ENCODE results near the gene RANBP3L.
A peak's percentile ranks its signal among the peaks of the same experiment; 100 is the strongest.

The RANBP3L gene

DNA sequence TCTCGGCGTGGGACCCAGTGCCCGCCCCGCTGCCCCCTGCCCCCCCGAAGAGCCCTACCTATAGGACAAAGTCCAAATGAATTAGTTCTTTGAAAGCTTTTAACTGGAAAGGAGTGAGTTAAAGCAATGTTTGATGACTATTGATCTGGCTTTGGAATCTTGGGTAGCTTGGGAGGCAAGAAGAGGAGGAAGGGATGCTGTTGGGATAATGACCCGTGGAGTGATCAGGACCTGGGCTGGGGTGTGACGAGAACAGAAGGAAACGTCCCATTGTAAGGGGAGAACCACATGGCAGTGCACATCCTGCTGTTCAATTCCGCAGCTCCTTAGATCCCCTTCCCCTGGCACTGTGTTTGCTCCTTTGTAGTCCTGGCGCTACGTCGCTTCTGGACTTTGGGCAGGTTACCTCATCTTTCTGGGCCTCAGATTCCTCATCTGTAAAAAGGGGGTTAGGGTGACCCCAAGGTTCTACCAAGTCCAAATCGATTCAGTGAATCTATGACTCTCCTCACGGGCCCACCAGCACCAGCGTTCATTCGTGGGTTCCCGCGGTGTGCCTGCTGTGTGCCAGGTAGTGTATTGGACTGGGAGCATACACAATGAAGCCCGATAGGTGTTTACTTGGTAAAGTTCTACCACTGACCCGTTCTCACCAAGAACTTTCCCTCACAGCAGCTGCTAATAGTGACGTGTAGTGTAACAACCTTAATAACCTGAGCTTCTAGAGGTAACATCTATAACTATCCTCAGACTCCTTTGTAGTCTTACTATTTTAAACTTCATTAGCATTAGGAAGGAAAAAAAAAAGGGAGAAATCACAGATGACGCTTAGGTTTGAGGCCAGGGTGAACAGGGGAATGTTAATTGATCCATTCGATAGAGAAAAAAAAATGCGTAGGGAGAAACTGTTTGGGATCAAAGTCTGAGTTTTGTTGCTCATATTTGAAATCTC, 58.9 kb downstream of the RANBP3L start:
- FAIRE-seq = no peak

DNA sequence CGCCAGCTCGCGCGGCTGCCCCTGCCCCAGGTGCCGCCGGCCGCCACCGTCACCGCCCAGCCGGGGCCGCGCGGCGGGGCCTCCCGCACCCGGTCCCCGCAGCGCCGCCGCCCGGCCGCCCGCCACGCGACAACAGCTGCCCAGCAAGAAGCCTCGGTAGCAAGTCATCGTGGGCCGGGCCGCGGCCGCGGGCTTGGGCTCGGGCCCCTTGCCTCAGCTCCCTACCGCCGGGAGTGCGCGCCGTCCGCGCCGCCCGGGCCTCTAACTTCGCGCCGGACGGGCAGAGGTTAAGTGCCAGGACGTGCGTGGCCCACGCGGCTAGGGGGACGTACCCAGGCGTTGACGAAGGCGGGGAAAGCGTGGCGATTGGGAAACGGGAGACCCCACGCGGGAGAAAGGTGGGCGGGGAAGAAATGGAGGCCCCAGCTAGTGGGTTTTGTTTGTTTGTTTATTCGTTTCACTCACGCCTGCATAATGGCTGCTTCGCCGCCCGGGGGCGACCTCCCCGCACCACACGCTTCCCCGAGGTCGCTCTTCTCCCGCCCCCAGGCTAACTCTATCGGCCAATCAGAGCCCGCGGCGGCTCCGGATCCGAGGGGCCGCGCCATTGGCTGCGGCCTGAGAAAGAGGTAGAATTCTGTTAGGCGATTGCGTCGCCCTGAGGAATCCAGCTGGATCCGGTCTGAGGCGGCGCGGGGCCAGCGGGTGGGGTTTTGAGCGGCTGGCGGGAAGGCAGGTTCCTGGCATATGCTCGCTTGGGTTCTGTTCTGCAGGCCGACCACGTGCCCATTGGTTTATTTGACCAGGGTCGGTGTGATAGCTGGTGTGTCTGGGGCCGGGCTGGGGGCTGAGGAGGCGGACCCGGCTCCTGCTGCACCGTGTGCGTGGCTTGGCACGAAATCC, 59.8 kb downstream of the RANBP3L start, which contains the start of gene NADK2:
Gene NADK2 (minus strand): TSS at position 295 of the 903 bp plus-strand sequence. CDS start 127 bp downstream, at position 168.
- FAIRE-seq = peak; percentile 93

DNA sequence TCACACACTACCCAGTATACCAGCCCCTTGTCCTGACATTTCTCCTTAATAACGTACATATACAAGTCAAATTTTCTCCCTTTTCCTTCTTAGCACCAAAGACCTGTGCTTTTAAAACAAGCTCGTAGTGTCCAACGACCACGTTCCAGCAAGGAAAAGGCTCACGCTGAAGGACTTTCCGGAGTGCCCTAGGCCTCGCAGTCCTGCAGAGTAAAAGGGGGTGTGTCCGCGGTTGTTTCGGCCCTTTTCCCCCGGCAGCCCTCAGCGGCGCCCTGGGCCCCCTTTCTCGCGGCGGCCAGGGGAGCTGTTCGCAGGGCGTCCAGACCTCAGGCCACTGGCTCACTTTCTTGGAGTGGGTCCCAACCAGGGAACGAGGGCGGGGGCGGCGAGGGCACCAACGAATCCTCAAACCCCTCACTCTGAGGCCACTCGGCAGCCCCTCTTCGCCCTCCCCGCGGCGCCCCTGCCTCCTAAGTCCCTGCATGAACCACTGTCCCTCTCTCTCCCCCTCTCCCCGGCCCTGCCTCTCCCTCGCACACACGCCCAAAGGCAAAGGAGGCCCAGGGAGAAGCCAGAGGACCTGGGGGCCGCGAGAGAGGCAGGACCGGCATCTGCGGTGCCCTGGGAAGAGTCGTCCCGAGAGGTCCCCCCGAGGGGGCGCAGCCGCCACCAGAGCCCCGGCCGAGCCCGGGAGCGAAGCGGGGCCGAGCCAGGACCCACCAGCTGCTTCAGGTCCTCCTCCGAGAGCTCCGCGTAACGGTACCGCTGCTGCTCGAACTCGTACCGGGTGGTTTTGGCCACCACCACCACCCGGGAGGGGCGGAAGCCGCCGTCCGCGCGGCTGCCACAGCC, 60.7 kb downstream of the RANBP3L start:
- no peak for FAIRE-seq

DNA sequence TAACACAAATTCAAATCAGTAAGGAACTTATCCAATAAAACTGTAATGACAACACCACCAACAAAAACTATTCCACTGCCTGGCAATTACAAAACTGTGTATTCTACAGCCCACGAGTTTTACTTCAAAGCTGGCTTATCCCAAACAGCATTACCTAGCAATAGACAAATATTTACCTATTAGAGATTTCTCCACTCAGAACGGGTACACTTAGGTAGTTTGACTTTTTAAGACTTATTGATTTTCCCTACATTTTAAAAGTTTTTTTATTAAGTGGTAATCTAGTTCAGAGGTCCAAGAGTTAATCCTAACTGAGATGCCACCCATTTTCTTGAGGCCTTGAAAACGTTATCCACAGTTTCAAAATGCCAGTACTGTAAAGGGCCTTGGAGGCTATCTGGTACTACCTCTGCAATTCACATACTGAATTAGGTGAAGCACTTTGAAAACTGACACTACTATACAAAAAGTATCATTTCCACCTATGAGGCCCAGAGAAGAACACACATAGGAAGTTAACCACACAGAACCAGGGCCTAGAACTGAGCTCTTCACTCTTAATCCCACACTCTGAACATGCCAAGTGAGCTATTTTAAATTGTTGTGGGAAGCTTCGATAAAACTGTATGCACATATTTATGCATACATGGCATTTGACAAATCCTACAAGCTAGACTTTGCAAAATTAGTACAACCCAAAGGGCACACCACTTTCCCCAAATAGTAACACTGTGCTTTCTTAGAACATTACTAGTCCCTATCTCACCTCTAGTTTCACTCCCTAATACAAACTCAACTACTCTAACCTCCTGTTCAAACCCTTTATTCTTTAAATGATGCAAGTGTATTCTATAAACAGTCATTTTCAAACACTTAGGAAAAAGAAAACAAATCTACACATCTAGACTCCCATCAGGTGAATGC, 62.1 kb downstream of the RANBP3L start:
- no peak for FAIRE-seq

DNA sequence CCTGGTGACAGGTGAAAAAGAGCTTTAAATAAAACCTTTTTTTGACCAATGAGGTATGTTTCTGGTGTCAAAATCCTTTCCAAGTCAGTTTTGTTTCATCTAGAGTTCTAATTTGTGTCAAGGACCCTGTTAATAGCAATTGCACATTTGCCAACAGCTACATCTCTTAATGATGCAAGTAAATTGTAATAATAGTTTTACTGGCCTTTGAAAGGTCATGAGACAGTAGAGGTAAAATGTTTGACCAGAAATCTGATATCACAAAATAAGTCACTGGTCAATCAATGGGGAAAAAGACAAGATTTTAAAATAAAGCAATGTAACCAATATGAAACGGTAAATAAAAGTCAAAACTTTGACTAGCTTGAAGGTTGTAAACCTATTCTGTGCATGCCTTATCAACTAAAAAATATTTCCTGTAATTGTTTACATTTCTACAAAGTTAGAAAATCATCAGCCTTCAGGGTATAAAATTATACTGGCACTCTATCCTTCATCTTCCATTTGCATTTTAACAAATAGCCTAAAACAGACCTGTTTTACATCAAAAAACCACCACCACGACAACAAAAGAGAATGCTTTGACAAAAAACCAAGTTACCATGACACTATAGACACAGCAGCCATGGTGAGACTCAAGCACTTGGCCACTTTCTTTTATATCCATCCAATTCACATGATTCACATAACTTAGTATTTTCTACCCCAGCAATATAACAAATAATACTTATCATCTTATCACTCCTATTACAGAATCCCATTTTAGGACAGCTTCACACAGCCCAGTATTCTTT, 63.0 kb downstream of the RANBP3L start:
- FAIRE-seq = no peak

DNA sequence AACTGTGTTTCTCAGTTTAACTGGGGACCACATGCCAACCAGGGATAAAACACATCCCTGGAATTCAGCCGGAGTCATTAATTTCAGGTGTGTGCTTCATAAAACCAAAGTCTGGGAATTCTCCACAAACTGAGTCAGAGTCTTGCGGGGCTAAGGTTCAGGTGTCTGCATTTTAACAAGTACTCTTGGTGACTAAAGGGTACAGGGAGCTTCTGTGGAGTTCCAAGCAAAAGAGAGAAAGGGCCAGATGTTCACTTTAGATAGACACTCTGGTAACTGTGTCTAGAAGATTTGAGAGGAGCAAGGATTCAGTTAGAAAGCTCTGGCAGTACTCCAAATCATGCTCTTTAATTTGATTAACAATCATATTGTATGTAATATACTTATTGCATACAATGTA, 64.0 kb downstream of the RANBP3L start:
- no peak for FAIRE-seq

DNA sequence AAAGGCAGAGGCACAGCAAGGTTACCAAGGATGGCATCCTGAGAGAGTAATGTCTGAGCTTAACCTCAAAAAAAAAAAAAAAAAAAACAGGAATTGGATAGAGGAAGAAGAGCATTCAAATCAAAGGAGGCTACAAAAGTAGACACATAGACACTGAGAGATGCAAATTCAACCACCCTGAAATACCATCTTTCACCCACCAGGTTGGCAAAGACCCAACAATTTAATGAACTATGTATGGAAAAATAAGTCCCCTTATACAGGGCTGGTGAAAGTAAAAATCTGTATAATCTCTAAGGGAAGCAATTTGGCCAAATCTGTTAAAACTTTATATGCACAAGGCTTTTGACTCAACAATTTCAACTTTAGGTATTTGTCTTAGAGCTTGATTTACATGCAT, 64.9 kb downstream of the RANBP3L start:
- FAIRE-seq = no peak

DNA sequence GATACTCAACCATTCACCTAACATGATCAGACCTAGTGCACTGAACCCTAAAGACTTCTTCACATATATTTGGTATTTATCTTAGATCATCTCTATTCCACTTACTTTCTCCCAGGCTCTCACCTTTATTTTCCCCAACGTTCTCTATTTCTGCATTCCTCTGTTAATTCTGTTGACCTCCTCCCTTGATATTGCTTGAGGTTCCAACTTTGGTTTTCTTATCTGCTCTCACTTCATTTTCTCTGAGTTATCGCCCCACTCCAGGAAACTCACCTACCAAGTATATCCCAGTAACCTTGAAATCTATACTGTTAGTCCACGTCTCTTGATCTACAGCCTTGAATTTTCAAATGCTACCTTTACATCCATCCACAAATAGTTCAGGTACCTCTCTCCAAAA, 69.2 kb downstream of the RANBP3L start:
- FAIRE-seq = no peak

DNA sequence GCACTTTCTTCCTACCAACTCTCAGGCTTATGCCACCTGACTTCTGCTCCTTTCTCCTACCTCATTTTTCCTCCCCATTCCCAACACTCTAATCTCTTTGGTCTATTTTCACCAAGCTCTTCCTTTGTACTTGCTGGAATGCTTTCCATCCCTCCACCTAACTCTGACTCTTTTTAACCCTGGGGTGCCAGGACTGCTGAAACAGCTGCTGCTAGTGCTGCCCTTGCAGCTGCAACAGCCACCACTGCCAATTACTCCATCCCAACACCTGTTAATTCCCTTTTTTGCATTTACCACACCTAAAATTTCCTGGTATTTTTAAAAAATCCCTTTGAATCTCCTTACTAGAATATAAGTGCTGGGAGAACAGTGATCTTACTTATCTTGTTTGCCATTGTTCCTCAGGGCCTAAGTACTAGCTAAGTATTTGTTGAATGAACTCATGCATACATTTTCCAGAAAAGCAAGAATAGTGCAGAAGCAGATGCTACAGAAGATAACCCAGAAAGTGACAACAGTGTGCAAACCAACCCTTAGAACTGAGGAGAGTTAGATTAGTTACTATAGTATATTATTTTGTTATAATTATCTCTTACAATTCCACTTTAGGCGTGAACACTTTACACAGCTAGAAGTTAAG, 71.4 kb downstream of the RANBP3L start:
- no peak for FAIRE-seq

DNA sequence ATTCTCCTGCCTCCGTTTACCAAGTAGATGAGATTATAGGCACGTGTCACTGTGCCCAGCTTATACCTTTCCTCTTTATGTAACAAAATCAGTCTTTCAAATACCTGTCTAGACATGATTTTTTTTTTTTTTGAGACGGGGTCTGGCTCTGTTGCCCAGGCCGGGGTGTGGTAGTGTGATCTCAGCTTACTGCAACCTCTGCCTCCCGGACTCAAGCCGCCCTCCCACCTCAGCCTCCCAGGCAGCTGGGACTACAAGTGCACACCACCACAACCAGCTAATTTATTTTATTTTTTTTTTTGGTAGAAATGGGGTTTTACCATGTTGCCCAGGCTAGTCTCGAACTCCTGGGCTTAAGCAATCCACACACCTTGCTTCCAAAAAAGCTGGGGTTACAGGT, 73.2 kb downstream of the RANBP3L start:
- no peak for FAIRE-seq

DNA sequence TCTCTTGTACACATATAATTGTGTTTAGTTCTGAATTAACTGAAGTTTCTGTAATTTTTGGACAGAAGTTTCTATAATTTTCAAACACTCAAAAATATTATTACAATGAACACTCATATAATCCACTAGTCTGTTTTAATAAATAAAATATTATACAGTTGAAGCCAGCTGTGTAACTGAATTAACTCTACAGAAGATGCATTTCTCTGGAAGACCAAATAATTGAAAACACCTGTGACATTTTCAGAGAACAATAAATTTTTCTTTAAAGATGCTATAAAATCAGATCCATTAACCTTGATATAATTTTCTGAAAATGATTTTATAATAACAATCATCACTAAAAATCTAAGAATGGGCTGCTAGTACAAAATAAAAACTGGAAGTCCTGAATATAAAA, 74.7 kb downstream of the RANBP3L start:
- peak; percentile 6 for FAIRE-seq

DNA sequence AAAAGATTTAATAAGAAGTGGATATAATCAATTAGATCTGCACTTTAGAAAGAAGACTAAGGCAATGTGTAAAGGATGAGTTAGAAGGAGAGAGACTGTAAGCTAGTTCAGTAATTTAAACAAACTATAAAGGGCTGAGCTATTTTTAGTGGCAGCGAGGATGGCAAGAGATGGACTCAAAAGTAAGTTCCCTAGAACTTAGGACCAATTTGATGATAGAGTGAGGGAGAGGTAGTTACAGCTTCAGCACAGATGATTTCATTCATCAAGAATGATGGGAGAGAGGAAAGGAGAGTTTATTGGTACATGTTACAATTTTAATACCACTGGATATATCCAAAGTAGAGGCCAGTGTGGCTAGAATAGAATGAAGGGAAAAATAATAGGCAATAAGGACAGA, 79.1 kb downstream of the RANBP3L start:
- FAIRE-seq = no peak

DNA sequence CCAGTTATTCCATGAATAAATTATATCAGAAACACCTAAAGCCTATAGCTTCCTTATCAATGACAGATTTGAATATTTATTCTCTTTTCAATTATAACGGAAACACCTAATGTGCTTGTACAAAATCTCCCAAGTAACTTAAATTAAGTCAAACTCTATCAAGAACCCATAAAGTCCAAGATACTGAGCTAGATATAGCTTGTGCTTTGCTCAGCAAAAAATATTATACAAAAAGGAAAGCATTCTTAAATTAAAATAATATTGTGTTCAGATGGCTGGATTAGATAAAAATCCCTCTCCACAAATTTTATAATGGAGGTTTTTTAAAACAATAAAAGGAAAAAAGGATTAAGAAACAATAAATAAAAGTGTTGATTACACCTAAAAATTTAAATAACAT, 83.7 kb downstream of the RANBP3L start:
- no peak for FAIRE-seq

DNA sequence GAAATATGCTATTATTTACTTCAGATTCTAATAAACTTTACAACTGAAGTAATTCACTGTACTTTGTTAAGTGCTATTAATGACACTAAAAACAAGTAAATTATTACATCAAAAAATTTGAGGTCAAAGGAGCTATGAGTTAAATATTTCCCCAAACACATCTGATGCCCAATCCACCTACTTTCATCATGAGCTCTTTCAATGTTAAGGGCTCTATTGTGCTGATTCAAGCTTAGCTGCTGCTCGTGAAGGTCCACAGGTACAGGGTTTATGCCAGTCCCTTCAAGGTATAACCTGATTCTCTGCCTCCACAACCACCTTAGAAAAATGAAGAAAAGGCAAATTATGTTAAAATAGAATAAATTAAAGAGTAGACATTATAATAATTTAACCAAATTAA, 84.1 kb downstream of the RANBP3L start:
- FAIRE-seq = no peak

DNA sequence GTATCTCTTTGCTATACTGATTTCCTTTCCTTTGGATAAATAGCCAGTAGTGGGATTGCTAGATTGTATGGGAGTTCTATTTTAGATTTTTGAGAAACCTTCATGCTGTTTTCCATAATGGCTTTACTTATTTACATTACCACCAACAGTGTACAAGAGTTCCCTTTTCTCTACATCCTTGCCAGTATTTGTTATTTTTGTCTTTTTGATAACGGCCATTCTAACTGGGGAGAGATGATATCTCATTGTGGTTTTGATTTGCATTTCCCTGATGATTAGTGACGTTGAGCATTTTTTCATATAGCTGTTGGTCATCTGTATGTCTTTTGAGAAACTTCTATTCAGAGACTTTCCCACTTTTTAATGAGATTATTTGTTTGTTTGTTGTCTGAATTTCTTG, 85.8 kb downstream of the RANBP3L start:
- no peak for FAIRE-seq

DNA sequence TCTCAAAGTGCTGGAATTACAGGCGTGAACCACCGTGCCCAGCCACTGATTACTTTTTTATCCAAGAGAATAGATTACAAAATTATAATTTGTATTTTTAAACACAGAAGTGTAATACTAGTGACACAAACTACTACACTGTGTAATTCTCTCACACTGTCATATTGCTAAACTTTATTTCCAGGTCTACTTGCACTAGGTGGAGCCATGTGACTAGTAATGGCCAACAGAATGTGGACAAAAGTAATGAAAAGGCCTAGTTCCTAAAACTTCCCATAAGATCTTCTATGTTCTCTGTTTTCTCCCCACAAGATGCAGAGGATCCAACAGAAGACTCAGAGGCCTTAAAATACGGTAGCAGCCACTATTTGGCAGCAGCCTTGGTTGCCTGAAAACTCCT, 87.3 kb downstream of the RANBP3L start:
- no peak for FAIRE-seq

DNA sequence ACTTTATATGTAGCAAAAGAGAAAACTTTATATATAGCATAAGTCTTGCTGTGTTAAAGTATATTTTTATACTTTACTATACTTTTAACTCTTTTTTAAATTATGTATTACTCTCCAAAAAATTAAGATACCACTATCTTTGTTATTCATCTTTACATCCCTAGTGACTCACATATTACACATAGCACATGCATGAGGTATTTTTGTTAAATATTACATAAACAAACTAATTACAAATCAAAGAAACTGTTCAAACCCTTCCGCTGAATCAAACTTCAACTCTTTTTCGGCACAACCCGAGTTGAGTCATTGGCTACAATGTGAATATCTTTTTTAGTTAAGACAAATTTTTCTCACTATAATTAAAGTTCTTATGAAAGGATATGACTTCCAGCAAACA, 92.0 kb downstream of the RANBP3L start:
- peak; percentile 25 for FAIRE-seq

DNA sequence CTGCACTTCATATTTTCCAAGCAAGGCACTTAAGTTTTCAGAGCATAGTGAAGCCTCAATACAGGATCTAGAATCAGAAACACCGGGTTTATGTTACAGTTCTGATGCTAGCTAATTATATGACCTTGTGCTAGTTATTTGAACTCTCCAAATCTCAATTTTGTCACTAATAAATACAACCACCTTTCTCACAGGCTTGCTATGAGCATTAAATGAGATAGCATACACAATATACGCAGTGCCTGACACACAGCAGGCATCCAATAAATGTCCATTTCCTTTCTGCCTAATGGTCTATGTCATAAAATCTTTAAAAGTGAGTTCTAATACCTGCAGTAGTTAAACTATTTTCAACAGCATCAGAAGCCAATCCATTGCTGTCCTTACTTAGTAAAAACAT, 92.9 kb downstream of the RANBP3L start:
- no peak for FAIRE-seq

DNA sequence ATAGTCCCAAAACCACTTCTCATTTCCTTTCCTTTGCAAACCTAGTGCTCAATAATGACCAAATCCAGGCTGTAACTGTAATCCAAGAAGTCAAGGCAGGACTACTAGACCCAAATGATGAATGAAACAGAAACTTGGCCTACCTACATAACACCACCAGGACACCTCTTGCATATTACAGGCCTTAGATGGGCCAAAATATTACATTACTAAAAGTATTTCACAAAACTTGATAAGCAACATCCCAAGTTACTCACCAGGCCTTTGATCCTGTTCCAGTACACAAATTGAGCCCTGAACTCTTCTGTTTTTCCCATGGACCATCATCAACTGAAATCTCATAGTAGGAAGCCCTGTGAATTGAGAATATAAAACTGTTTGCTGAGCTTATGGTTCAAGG, 94.8 kb downstream of the RANBP3L start:
- no peak for FAIRE-seq

DNA sequence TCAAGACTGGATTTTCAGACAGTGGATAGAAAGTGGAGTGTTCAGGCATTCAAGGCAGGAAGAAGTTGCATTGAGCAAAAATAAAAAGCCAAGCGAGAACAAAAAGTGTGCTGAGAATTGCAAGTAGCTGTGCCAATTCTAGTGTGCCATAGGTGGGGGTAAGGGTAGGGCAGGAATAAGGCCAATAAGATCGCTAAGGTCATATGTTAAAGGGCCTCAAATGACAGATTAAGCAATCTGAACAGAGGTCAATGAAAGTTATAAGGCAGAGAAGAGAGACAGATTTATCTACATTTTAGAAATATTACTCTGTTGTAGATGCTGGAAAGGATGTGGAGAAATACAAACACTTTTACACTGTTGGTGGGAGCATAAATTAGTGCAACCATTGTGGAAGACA, 96.4 kb downstream of the RANBP3L start:
- FAIRE-seq = no peak

All from A204.1 (cell line).